GM12878 (cell line): Measurements from ENCODE around the gene METRN. TPM values are rescaled to one million over a fixed set of nuclear protein-coding genes. Genes with fewer than 3 reads are reported as not detected.

Experiments used
- CREB1 ChIP-seq: IDR thresholded peaks from 2 replicates; pipeline ENCODE4 v1.6.1; 2012; ENCODE audit warnings: low read depth, mild to moderate bottlenecking, inconsistent platforms
- E2F4 ChIP-seq: IDR thresholded peaks from 2 replicates; pipeline ENCODE4 v1.6.1; 2012; ENCODE audit warnings: low read depth, low read length, improper control_type of control experiment
- E4F1 ChIP-seq: fragments of 450-650 bp; IDR thresholded peaks from 2 replicates; pipeline ENCODE4 v1.6.1; 2018; ENCODE audit warnings: borderline replicate concordance, mild to moderate bottlenecking; ENCODE audit not compliant: partially characterized antibody
- ELK1 ChIP-seq: IDR thresholded peaks from 2 replicates; pipeline ENCODE4 v1.6.1; 2012; ENCODE audit warnings: low read depth, low read length, improper control_type of control experiment
- IKZF1 ChIP-seq: fragments of 450-650 bp; conservative IDR thresholded peaks from 2 replicates; pipeline ENCODE4 v1.6.1; 2017; ENCODE audit warnings: antibody characterized with exemption, mild to moderate bottlenecking
- MYC ChIP-seq: IDR thresholded peaks from 2 replicates; pipeline ENCODE4 v1.6.1; 2011; ENCODE audit warnings: mild to moderate bottlenecking, low read length, moderate library complexity, inconsistent platforms; ENCODE audit not compliant: insufficient read depth, insufficient replicate concordance, insufficient read length, severe bottlenecking
- NFXL1 ChIP-seq: fragments of 450-650 bp; IDR thresholded peaks from 2 replicates; pipeline ENCODE4 v1.6.1; 2017; ENCODE audit warnings: antibody characterized with exemption, mild to moderate bottlenecking, borderline replicate concordance
- NR2C1 ChIP-seq: fragments of 450-650 bp; IDR thresholded peaks from 2 replicates; pipeline ENCODE4 v1.6.1; 2017; ENCODE audit warnings: antibody characterized with exemption, mild to moderate bottlenecking, moderate library complexity
- PBX3 ChIP-seq: IDR thresholded peaks from 2 replicates; pipeline ENCODE4 v1.6.1; 2011; ENCODE audit warnings: mild to moderate bottlenecking, low read depth, low read length, moderate library complexity; ENCODE audit not compliant: insufficient replicate concordance
- POU2F2 ChIP-seq: IDR thresholded peaks from 3 replicates; pipeline ENCODE4 v1.6.1; 2011; ENCODE audit warnings: low read depth, mild to moderate bottlenecking, low read length, borderline replicate concordance
- RB1 ChIP-seq: fragments of 450-650 bp; formaldehyde crosslinking; IDR thresholded peaks from 2 replicates; pipeline ENCODE4 v1.6.1; 2017; ENCODE audit warnings: mild to moderate bottlenecking, borderline replicate concordance
- RUNX3 ChIP-seq: IDR thresholded peaks from 2 replicates; pipeline ENCODE4 v1.6.1; 2012; ENCODE audit warnings: low read length, inconsistent platforms
- SIX5 ChIP-seq: IDR thresholded peaks from 2 replicates; pipeline ENCODE4 v1.6.1; 2011; ENCODE audit warnings: mild to moderate bottlenecking, low read depth, low read length, moderate library complexity; ENCODE audit not compliant: severe bottlenecking
- TARDBP ChIP-seq: IDR thresholded peaks from 2 replicates; pipeline ENCODE4 v1.6.1; 2016; ENCODE audit warnings: borderline replicate concordance
- ZBTB11 ChIP-seq: fragments of 450-650 bp; formaldehyde crosslinking; IDR thresholded peaks from 2 replicates; pipeline ENCODE4 v1.5.0; 2022; ENCODE audit warnings: mild to moderate bottlenecking, missing genetic modification characterization
- ZBTB33 ChIP-seq: fragments of 450-650 bp; IDR thresholded peaks from 2 replicates; pipeline ENCODE4 v1.6.1; 2017; ENCODE audit warnings: mild to moderate bottlenecking
- polyA plus RNA-seq, 11 experiments: library from polyadenylated mRNA; depleted of rRNA in 4 of 11; unstranded in 6 of 11; stranded (reverse) in 5 of 11; fragments of >200 nt; fragmentation: Nextera tagmentation in 4 of 11; fragmentation: Illumina TruSeq in 1 of 11; extraction: Ambion mirVana in 4 of 11; extraction: Trizol in 1 of 11; gene quantifications; 1 replicate in 1 of 11; 2 replicates in 10 of 11; pipeline versions ENCODE4 v1.2.1 to v1.2.3, GENCODE V29; 2011 to 2016; ENCODE audit warnings: inconsistent platforms in 2 of 11, missing spikeins in 2 of 11, low read depth in 1 of 11
- total RNA-seq, 4 experiments: library from RNA; depleted of rRNA in 3 of 4; stranded (reverse); fragments of >200 nt in 3 of 4; fragmentation: Illumina TruSeq in 1 of 4; extraction: Trizol in 1 of 4; gene quantifications; 2 replicates each; pipeline versions ENCODE4 v1.2.1 to v1.2.3, GENCODE V29; 2013 to 2021

METRN gene
- total and polyA plus RNA-seq, 10 of the 15 experiments (the other 5 are each of a cell fraction or from before 2014, with no cell fraction given): 0.11 to 12.8 (median 1.1) TPM; not detected in 1

GRCh38 chr16:720990-721764, 6.3 kb downstream of the METRN start, which contains the start of gene ANTKMT (continued):
- TF ChIP-seq E2F4 (no peak), CREB1 (peak; percentile 25; the same call in 1 of the 2 replicates), TARDBP (0 out of 2 replicates have a peak, but pooled peaks have one; percentile 43), SIX5 (peak; percentile 39), IKZF1 (peak; percentile 92), ZBTB33 (no peak), RB1 (peak; percentile 81; the same call in 1 of the 2 replicates), E4F1 (peak; percentile 68), PBX3 (peak; percentile 45), MYC (peak; percentile 78), ZBTB11 (CRISPR knock-in tag) (peak; percentile 89), RUNX3 (peak; percentile 79), ELK1 (0 out of 2 replicates have a peak, but pooled peaks have one; percentile 34), POU2F2 (0 out of 3 replicates have a peak, but pooled peaks have one; percentile 18), NFXL1 (peak; percentile 45; the same call in 1 of the 2 replicates), NR2C1 (peak; percentile 56)
